Astrocyte (in vitro differentiated cells and primary cell): ENCODE measurements around the gene RASA1.

Experiments
- EZH2 ChIP-seq: IDR thresholded peaks from 2 replicates; pipeline ENCODE4 v1.6.1; 2012; ENCODE audit warnings: mild to moderate bottlenecking, low read length, inconsistent platforms; ENCODE audit not compliant: insufficient read depth
- TF ChIP-seq, protein P1 (sequence below): IDR thresholded peaks from 2 replicates; pipeline ENCODE4 v1.5.1; 2011; ENCODE audit warnings: low read depth, mild to moderate bottlenecking, inconsistent platforms, low read length, moderate library complexity; ENCODE audit not compliant: insufficient read depth

DNA sequence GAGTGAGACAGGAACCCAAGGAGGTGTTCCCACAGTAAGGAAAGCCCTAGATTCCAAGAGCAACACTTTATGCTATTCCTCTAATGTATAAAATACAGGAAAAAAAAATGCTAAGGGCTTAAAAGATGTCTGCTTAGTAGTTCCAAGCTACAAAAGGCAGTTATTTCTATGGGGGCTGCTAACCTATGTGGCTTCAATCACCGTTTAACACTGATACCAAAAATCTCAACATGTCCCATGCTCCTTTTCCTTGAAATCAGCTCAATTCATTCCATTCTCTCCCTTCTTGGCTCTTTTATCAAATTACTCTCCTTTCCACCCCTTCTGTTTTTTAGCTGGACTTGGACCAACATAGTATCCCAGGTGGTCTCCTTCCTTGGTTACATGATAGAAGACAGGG, 124.5 kb downstream of the RASA1 start:
- TF ChIP-seq, protein P1, sequence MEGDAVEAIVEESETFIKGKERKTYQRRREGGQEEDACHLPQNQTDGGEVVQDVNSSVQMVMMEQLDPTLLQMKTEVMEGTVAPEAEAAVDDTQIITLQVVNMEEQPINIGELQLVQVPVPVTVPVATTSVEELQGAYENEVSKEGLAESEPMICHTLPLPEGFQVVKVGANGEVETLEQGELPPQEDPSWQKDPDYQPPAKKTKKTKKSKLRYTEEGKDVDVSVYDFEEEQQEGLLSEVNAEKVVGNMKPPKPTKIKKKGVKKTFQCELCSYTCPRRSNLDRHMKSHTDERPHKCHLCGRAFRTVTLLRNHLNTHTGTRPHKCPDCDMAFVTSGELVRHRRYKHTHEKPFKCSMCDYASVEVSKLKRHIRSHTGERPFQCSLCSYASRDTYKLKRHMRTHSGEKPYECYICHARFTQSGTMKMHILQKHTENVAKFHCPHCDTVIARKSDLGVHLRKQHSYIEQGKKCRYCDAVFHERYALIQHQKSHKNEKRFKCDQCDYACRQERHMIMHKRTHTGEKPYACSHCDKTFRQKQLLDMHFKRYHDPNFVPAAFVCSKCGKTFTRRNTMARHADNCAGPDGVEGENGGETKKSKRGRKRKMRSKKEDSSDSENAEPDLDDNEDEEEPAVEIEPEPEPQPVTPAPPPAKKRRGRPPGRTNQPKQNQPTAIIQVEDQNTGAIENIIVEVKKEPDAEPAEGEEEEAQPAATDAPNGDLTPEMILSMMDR, result no peak
- no peak for TF ChIP-seq EZH2
